BJ (cell line): ENCODE measurements around the gene TRABD. TPM values are rescaled to one million over a fixed set of nuclear protein-coding genes. Genes with fewer than 3 reads are reported as not detected.

Source experiments
- CTCF ChIA-PET: fragments of 350-600 bp; formaldehyde crosslinking; extraction: SDS; loops from one replicate; lab custom pipeline; 2021; ENCODE audit warnings: antibody characterized with exemption, inconsistent platforms; lab: Yijun Ruan, JAX
- POLR2A ChIA-PET: fragments of 300-600 bp; sonication (Branson Sonifier 250); formaldehyde crosslinking; extraction: SDS; loops from one replicate; lab custom pipeline; 2021; ENCODE audit warnings: antibody characterized with exemption; lab: Charles Lee
- DNase-seq: peaks from one replicate; pipeline ENCODE4 v3.0.0-alpha.2; 2011; ENCODE audit warnings: low read depth
- H3K27me3 ChIP-seq: 2 replicates; pipeline ENCODE4 v1.6.0; 2011; ENCODE audit warnings: low read length; ENCODE audit not compliant: control insufficient read depth, insufficient read depth
- H3K36me3 ChIP-seq: 2 replicates; pipeline ENCODE4 v1.5.1; 2011; ENCODE audit warnings: low read length; ENCODE audit not compliant: control insufficient read depth, insufficient read depth
- H3K4me3 ChIP-seq: 2 replicates; pipeline ENCODE4 v1.5.1; 2011; ENCODE audit warnings: low read depth, mild to moderate bottlenecking, control low read depth, low read length
- CTCF ChIP-seq: IDR thresholded peaks from 2 replicates; pipeline ENCODE4 v1.5.1; 2011; ENCODE audit warnings: low read depth, mild to moderate bottlenecking, control low read depth, inconsistent platforms, low read length, moderate library complexity; ENCODE audit not compliant: insufficient read depth
- polyA plus RNA-seq: library from polyadenylated mRNA; depleted of rRNA; stranded (reverse); fragments of >200 nt; gene quantifications from 2 replicates; pipeline ENCODE4 v1.2.3, GENCODE V29; 2011

The TRABD gene
- polyA plus RNA-seq, 1 experiment, result 31.5 TPM

GRCh38 chr22:50180727-50181521, 4.8 kb upstream of the TRABD start:
- no peaks in the 10 kb centered on the region for H3K36me3 ChIP-seq
- ChIA-PET CTCF (no interaction called here), POLR2A (interaction anchor here (0.5 kb wide), 1 partner anchor 163 kb away, joined by 9 read pairs; no protein-coding TSS in a partner anchor)
- no peak for DNase-seq
- no peak for TF ChIP-seq CTCF
- no peaks in the 10 kb centered on the region for H3K27me3 ChIP-seq
- H3K4me3 ChIP-seq, result no peak overlapping the region

- no peak for DNase-seq
- TF ChIP-seq CTCF, result no peak
- Histone ChIP-seq H3K4me3 (no peak overlapping the region), H3K36me3 (no peaks in the 10 kb centered on the region), H3K27me3 (no peaks in the 10 kb centered on the region)
- CTCF ChIA-PET, result no interaction called here
- POLR2A ChIA-PET, result no interaction called here
Measured at GRCh38 chr22:50182176-50183081, 3.3 kb upstream of the TRABD start.

- ChIA-PET CTCF (interaction anchor here (0.6 to 1.4 kb wide), 2 partner anchors 23 to 253 kb away, joined by 3 read pairs; no protein-coding TSS in a partner anchor), POLR2A (no interaction called here)
- no peaks in the 10 kb centered on the region for H3K27me3 ChIP-seq
- H3K4me3 ChIP-seq, result no peak overlapping the region
- TF ChIP-seq CTCF, result no peak
- H3K36me3 ChIP-seq, result no peaks in the 10 kb centered on the region
- no peak for DNase-seq
Measured at GRCh38 chr22:50183141-50183971, 2.4 kb upstream of the TRABD start.

DNA sequence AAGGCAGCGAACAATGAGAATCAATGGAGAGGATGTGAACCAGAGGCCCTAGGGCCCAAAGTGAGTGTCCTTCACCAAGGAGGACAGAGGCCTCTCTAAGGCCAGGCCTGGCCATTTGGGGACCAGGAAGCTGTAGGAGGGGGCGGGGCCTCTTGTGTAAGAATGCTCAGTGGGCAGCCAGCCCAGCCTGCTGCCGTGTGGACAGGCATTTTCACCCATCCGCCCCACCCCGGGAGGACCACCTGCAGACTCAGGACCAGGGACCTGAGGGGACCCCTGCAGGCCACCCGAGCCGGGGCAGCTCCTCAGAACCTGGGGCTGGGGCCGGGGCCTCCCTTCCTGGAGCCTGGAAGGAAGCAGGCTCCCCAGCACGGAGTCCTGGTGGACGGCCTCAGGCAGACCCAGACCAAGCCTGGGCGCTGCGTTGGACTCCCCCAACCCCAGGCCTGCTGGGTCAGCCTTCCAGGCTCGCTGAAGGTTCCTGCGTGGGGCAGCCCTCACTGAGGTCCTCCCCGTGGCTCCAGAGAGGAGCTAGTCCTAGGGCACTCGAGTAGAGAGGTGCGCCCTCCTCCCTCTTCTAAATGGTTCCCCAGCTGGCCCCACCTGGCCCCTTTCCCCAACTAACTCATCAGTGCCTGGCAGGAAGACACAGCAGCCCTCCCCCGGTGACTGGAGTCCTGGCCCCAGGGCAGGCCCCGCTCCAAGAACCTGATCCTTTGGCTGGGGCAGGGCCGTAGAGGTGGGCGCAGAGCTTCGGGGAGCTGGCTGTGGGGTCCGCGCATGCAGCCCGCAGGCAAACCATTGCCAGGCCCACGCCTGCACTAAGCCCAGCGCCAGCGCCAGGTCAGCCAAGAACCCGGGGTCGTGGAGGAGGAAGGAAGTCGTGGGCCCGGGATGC, 1.5 kb upstream of the TRABD start:
- no peak for TF ChIP-seq CTCF
- no peak for DNase-seq
- Histone ChIP-seq H3K4me3 (no peak overlapping the region), H3K36me3 (peaks cover 3% of the 10 kb centered on the region), H3K27me3 (no peaks in the 10 kb centered on the region)
- CTCF ChIA-PET, result interaction anchor here (0.6 to 1.4 kb wide), 2 partner anchors 22 to 253 kb away, joined by 3 read pairs; no protein-coding TSS in a partner anchor
- POLR2A ChIA-PET, result interaction anchor here (0.9 kb wide), 1 partner anchor 13 kb away, joined by 3 read pairs; the partner anchor contains the start of gene PANX2
